Retina (tissue), 1 donor: Measurements from ENCODE around the gene CAMK1D.

Experiments used
- DNase-seq: peaks from one replicate; pipeline ENCODE4 v3.0.0-alpha.2; 2016

The CAMK1D gene

DNA sequence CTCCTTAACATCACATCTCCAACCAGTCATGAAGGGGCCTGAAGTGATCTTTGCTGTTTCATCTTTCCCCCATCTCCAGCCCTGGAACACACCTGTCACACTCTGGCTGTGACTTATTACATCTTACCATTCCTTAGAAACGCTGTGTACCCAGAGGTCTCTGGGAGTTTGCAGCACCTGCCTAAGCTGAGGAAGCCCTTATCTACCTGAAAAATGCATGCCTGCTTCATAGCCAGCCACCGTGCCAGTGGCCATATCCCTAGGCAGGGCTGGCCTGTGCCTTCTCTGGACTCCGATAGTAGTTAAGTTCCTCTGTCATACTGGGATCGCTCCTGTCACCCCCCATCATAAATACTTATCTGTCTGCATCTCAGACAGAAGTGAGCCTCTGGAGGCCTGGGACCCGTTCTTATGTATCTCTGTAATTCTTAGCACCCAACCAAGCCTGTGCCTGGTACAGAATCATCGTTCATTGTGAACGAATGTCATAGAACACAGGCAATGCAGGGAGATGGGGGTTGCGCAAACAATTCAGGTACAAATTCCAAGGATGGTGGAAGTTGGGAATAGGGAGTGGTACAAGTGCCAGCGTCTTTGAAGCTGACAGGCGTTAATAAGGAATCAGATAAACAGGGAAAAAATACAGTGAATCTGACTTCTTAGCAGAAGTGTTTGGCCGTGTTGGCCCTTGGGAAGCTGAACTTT, 254.6 kb downstream of the CAMK1D start:
- no peak for DNase-seq

DNA sequence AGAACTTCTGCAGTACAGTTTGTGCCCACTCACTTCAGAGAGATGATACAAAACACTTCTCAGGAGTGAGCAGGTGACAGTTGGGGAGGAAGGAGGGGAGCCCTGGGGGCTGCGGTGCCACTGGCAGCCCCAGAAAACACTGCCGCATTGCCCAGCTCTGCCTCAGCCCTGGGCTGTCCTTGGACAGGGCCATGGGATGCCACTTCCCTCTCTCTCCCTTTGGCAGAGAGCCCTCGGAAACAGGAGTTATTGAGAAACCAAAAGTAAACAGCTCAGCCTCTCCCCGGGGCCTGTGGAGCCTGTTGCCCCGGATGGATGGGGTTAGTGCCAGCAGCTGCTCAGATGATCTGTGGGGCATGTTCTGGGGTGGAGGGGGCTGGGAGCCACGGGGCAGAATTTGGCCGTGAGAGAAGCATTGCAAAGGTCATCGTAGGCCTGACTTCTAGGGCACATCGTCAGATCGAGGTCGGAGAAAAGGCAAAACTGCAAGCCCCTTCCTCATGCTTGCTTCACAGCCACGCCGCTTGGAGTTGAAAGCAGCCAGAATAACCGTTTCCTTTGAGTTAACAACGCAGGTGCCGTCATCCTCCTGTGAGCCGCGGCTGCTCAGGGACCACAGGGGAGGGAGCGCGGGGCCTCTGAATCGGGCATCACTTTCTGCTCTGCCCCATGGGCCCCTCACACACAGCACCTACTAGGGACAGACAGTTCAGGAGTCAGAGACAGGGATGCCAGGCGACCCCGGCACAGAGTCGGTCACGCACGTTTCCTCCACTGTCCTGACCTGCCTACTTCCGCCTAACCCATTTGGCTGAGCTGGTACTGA, 256.4 kb downstream of the CAMK1D start:
- no peak for DNase-seq

DNA sequence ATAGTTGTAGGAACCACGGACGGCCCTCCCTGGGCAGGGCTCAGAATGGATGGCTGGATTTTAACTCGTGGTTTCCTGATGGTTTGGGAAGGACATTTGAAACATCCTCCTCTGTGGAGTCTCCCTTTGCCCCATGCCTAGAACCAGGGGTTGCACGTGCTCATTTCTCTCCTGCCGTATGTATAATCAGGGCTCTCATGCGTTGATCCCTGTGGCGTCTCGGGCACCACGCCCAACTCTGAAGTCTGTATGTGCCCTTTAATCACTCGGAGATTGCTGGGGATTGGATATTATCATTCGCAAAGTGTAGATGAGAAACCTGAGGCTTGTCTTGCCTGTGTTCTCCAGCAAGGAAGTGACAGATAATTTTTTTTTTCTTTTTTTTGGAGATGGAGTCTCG, 257.1 kb downstream of the CAMK1D start:
- DNase-seq = no peak

DNA sequence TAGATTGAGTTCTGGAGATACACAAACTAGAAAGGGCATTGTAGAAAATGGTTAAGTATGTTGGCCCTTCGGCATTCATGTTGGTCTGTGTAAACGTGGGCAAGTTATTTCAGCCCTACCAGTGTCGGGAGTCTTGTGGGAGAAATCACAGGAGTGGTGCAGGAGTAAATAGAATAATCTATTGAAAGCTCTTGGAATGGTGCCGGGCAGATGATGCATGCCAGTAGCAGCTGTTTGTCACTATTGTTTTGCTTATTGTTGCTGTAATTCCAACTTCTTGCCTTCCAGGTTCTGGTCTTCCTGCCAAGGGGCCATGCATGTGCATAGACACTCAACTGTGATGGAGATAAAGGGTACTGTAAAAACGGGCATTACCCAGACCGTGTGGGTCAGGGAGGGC, 259.4 kb downstream of the CAMK1D start:
- DNase-seq = no peak

- DNase-seq = no peak
Observed at GRCh38 chr10:12609435-12609834, 260.1 kb downstream of the CAMK1D start.

DNA sequence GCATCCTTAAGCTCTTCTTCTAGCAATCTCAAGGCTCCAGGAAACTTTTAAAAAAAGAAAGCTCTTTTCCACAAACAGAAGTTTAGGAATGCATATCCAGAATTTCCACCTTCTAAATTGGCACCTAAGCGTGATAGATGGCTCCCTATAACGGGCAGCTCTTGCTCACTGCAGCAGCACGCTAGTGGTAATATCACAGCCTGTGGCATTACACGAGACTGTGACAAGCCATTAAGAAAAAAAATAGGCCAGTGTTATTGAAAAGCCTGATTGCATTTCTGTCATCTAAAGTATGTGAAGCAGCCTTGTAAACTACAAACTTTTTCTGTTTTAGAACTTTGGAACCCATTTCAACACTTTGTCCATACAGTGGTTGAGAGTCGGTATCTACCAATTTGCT, 263.8 kb downstream of the CAMK1D start:
- no peak for DNase-seq

DNA sequence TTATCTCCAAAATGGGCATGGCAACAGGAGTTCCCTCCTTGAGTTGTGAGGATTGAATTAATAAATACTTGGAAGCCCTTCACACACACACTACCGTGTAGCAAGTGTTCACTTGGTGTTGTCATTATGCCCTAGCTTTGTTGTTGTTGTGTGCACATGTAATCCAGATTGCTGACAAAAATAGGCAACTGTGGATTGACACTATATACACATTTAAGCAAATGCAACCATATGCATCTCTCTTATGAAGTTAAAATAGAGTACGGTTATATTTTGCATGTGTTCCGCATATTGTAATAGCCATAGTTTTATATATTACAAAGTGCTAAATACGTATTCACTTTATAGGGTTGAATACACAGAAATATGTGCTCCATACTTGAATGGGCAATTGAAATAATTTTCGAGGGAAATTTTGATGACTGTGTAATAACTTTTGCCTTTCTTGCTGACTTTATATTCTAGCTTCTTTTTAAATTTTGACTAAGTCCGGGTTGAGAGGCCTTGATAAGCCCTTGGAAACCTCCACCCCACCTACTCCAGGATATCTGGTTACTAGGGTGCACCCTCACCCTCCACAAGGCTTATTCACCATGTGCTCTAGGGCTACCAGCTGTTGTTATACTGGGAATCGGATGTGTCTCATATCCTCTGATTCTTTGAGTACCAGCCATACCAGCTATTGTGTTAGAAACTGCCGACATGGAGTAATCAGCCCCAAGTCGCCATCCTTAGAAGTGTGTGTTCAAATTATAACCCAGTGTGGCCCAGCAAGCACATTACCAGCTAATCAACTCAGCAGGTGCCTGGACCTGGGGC, 265.0 kb downstream of the CAMK1D start:
- DNase-seq = no peak

DNA sequence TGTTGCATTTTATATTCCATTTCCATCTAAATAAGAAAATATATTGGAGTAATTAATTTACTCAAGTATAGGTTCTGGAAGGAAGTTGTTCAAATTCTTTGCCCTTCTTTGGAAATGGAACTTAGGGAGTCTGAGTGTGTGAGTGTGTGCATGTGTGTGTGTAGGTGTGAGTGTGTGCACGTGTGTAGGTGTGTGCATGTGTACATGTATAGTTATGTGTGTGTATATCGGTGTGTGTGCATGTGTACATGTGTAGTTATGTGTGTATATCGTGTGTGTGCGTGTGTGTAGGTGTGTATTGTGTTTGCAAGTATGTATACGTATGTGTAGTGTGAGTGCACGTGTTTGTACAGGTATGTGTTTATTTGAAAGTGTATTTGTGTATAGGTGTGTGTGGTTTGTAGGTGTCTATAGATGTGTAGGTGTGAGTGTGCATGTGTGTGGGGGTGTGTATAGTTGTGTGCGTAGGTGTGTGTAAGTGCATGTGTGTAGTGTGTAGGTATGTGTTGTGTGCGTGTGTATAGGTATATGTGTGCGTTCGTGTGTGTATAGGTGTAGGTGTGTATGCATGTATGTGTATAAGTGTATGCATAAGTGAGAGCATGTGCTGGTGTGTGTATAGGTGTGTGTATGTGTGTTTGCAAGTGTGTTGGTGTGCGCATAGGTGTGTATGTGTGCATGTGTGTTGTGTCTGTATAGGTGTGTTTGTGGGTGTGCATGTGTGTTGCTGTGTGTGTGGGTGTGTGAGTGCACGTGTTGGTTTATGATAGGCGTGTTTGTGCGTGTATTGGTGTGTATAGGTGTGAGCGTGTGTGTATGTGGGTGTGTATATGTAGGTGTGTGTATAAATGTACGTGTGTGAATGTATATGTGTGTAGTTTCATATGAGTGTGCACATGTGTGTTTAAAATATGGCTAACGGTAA, 266.2 kb downstream of the CAMK1D start:
- DNase-seq = no peak

GRCh38 chr10:12617191-12618175, 268.1 kb downstream of the CAMK1D start:
- no peak for DNase-seq

DNA sequence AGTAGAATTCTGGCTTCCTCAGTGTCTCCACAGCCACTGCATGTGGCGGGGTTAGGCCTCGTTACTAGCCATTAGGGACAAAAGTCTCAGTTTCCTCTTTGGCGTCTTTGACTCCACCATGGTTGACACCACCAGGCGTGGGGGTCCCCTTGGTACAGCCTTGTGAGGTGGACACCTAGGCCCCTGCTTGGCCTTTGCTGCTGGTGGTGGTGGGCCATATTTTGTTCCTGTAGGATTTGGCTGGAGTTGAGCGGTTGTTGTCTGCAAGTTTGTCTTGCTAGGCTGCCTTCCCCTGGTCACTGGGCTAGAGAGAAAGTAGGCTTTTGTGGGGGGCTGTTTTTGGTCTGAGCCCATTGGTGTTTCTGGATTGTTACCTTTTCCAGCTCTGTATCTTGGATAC, 272.7 kb downstream of the CAMK1D start:
- no peak for DNase-seq

DNA sequence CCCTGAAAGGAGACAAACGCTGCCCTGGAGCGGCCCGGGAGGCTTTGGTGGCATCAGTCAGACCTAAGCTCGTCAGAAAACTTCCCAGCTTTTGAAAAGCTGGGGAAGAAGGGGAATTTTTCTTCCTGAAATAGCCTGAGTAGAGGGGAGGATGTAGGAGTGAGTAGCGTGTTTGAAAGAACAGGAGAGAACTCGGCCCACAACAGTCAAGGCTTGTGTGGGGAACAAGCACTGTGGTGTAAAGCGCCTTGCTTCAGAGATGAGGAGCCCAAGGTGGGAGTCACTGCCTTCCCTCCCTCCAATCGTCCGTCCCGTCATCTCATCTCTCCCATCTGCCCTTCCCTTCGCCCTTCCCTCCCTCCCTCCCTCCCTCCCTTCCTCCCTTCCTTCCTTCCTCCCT, 273.3 kb downstream of the CAMK1D start:
- no peak for DNase-seq

DNA sequence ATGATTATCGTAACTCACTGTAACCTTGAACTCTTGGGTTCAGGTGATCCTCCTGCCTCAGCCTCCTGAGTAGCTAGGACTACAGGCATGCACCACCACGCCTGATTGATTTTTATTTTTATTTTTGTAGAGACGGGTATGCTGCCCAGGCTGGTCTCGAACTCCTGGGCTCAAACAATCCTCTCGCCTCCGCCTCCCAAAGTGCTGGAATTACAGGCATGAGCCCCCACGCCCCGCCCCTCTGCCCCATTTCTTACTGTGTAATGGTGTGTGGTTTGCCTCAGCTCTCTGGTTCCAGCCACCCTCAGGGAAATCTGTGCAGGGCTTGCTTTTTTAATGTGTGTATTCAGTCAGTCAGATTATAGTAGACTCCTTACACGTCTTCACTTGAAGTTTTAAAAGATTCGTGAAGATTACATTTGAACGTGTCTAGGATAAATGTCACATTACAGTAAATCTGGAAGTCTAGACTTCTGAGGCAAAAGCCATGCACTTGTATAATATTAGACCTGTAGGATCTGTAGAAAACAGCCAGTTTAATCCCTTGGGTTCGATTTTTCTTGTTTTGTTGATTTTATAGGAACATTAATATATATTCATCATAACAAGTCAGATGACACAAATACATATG, 276.2 kb downstream of the CAMK1D start:
- no peak for DNase-seq

GRCh38 chr10:12628153-12628552, 278.8 kb downstream of the CAMK1D start:
- DNase-seq = no peak

- no peak for DNase-seq
Observed at GRCh38 chr10:12628964-12629766, 279.8 kb downstream of the CAMK1D start.

DNA sequence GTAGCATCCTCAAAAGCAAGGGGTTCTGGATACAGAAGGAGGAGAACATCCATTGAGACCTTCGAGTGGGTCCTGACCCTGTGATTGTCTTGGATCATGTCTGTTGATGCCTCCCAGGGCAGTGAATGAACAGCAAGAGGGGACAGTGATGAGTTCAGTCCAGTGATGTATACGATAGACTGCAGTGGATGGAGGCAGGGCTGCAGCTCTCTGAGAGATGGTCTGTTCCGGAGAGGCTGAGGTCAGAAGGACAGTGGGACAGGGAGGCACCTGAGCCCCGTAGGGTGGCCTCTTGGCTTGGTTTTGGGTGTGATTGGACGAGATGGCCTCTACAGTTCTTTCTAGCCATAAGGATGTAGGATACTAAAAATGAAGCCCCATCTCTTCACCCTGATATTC, 280.4 kb downstream of the CAMK1D start:
- DNase-seq = no peak

DNA sequence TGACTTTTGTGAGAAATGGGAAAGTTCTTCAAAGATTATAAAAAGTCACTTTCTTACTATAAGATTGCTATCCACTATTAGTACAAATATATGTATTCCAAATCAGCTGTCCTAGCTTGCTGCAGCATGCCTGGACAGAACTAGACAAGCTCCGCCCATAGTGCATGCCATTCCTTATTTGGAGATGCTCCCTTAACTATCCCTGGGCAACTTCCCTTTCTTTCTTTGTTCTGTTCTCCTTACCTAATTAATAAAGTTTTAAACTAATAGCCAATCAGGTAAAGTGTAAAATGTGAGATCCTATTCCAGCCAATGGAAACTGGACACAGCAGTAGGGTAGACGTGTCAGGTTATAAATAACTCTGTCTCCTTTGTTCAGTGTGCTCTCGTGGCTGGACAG, 281.9 kb downstream of the CAMK1D start:
- no peak for DNase-seq

DNA sequence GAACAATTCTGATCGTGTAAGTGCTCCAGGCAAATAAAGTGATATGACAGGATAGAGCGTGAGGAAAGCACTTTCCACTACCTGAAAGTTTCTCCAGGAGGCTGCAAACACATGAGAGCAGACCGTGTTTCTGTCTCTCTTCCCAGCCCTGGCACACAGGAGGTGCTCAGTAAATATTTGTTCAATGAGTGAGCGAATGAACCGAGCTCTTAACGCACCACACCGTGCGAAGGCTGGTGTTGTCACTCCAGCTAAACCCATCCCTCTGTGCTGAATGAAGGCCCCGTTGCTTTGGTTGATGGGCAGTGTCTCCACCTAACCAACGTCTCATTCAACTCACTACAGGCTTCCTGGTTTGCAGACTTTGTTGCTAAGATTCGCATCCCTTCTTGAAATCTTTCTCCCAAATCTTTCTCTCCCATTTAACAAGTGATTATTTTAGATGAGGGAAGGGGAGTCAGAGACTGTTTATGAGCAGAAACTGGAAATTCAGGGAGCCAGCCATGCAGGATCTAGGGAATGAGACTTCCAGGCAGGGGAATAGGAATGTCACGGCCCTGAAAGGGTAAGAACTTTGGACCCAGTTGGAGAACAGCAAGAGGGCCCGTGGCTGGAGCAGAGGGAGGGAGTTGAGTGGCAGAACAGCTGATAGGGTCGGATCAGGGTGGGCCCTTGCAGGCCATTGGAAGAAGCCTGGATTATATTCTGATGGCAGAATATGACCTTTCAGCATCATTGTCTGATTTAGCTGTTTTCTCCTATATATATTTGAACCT, 282.6 kb downstream of the CAMK1D start:
- DNase-seq = no peak

GRCh38 chr10:12633776-12634620, 284.7 kb downstream of the CAMK1D start:
- no peak for DNase-seq
